ENCODE measurements around the gene PPP1R3F.
"Not testable (repeated sequence)": the region's sequence is repeated elsewhere in the genome, so short reads cannot be mapped to it uniquely, and the experiment has no call there.

The PPP1R3F gene

GRCh38 chrX:49276671-49277534, 7.3 kb downstream of the PPP1R3F start:
- no peak for DNase-seq

DNA sequence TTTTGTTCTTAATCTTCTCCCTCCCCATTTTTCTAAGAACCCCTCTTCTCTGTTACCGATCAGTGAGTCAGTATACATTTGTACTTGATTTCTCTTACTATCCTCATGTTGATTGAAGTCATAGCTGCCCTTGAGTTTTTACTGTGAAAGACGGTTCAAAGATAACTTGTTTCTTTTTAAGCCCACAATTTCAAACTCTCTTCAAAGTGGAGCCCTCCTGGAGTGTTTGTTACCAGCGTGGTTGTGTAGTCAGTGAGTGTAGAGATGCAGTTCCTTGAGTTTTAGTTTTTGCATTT, 7.9 kb downstream of the PPP1R3F start:
- no peak for DNase-seq

- no peak for DNase-seq
These were observed 8.5 kb downstream of the PPP1R3F start for GRCh38 chrX:49278081-49278480.

GRCh38 chrX:49282647-49283011, 13.0 kb downstream of the PPP1R3F start:
- no peak for DNase-seq

DNA sequence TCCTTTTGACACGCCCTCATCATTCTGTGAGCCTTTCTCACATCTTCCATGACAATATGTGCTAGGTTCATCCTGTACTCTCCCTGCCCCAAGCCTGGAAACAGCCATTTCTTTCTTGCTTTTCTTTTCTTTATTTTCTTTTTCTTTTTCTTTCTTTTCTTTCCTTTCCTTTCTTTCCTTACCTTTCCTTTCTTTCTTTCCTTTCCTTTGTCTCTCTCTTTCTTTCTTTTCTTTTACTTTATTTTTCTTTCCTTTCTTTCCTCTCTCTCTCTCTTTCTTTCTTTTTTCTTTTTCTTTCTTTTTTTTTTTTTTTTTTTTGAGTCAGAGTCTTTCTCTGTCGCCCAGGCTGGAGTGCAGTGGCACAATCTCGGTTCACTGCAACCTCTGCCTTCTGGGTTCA, 14.6 kb downstream of the PPP1R3F start:
- no peak for DNase-seq

DNA sequence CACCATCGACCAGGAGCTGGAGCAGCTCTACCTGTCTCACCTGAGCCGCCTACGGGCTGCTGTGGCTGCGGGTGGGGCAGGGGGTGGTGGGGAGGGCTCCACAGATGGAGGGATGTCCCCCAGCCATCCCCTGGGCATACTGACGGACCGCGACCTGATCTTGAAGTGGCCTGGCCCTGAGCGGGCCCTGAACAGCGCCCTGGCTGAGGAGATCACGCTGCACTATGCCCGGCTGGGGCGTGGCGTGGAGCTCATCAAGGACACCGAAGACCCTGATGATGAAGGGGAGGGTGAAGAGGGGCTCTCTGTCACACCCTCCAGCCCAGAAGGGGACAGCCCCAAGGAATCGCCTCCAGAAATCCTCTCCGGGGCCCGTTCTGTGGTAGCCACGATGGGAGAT, 16.5 kb downstream of the PPP1R3F start:
- no peak for DNase-seq

- DNase-seq = no peak
These were observed 17.0 kb downstream of the PPP1R3F start for GRCh38 chrX:49286581-49286980.

GRCh38 chrX:49287665-49288064, 18.1 kb downstream of the PPP1R3F start:
- no peak for DNase-seq

DNA sequence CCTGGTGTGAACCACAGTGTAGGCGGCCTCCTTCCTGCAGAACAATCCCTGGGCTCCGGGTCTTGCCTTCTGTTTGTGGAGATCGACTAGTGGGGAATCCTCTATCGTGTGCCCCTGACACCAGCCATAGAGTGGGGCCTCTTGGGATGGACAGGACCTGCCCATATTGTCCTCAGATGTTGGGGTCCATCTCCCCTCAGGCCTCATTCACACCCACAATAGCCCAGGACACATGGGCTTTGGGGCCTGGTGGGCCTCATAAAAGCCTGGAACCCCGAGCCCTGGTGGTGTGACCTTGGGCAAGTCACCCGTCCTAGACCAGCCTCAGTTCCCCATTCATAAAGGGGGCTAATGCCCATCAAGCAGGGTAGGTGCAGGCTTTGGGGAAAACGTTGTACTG, 20.6 kb downstream of the PPP1R3F start:
- DNase-seq = no peak

GRCh38 chrX:49291615-49292337, 22.2 kb downstream of the PPP1R3F start:
- DNase-seq = peak; percentile 65

DNA sequence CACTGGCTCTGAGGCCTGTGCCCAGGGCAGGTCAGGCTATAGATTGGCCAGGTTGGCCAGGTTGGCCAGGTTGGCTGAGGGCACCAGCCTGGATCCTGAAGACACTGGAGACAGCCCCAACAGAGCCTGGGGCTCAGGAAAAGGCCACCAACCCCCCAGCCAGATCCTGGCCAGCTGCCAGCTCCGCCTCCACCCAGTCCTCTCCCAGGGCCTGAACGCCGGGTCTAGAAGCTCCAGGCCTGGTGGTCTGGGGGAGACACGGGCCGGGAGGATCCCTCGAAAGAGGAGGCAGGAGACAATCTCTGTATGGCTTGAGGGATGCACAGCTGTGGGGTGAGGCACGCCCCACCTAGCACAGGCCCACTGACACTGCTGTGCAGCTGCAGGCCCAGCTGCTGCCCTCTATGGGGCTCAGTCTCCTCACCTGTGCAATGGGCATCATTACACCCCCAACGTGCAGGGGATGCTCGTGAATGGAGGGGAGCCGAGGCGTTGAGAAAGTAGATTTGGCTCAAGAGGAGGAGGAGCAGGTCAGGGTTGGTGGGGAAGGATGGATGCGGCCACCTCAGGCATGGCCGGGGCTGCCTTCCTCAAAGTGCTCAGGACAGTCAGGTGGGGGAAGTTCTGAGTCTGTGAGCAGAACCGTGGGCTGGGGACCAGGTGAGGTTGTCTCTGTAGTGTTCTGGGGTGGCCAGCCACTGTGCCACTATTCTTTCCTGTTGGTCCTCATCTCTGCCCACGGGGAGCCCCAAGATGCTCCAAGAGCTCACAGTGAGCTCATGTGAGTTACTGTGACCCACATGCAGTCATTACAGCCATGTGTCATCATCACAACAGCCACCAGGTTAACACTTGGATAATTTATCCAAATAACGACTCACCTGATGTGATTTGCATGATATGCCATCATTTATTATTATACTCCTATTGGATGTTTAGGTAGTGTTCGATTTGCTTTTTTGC, 23.1 kb downstream of the PPP1R3F start:
- no peak for DNase-seq

DNA sequence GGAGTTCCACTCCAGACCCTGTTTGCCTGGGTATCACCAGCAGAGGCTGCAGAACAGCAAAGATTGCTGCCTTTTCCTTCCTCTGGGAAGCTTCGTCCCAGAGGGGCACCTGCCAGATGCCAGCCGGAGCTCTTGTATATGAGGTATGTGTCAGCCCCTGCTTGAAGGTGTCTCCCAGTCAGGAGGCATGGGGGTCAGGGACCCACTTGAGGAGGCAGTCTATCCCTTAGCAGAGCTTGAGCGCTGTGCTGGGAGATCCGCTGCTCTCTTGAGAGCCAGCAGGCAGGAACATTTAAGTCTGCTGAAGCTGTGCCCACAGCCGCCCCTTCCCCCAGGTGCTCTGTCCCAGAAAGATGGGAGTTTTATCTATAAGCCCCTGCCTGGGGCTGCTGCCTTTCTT, 29.7 kb downstream of the PPP1R3F start:
- not testable (repeated sequence) for DNase-seq

DNA sequence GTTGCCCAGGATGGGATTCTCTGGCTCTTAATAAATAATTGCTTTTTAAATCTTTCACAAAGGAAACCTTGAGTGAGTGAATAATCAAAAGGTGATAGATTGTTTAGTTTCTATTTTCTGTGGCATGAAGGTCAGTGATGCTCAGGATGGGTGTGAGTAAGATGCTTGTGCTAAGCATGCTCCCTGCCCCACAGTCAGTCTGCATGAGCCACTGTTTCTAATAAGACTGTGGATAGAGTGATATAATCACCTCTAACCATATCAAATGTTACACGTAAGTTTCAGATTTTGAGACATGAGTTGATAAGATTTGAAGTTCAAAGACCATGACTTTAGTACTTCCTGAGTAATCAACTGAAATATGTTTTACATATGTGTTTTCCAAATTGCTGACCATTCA, 31.1 kb downstream of the PPP1R3F start:
- DNase-seq = no peak

- no peak for DNase-seq
These were observed 33.8 kb downstream of the PPP1R3F start, which contains the start of gene GAGE10 for GRCh38 chrX:49303346-49303745. TSS of gene GAGE10 (plus strand) at chrX:49303646. CDS start at chrX:49304860, 1,214 bp downstream.

DNA sequence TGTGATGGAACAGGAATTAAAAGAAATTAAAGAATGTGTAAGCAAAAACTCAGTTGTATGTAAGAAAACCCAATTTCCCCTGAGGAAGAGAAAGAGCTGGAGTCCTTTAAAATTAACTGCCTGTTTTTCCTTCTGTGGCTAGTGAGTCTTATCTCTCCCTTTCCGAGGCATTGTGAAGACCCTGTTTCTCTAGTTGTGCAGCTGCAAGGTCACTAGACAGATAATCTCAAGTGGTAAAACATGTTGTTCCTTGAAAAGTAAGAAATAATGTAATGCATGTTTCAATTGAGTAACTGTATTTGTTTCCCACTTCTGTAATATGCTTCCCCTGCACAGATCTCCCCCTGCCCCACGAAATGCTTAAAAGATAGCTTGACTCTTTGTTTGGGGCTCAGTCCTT, 38.2 kb downstream of the PPP1R3F start:
- DNase-seq = not testable (repeated sequence)

- DNase-seq = peak; percentile 78
These were observed 39.1 kb downstream of the PPP1R3F start for GRCh38 chrX:49308604-49309269.

- DNase-seq = peak; percentile 49
These were observed 39.9 kb downstream of the PPP1R3F start for GRCh38 chrX:49309401-49309981.

GRCh38 chrX:49310371-49310770, 40.8 kb downstream of the PPP1R3F start:
- DNase-seq = no peak

- peak; percentile 32 for DNase-seq
These were observed 42.6 kb downstream of the PPP1R3F start for GRCh38 chrX:49312176-49312575.

DNA sequence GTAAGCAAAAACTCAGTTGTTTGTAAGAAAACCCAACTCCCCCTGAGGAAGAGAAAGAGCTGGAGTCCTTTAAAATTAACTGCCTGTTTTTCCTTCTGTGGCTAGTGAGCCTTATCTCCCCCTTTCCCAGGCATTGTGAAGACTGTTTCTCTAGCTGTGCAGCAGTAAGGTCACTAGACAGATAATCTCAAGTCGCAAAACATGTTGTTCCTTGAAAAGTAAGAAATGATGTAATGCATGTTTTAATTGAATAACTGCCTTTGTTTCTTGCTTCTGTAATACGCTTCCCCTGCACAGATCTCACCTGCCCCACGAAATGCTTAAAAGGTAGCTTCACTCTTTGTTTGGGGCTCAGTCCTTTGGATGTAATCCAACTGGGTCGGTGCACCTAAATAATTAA, 46.5 kb downstream of the PPP1R3F start:
- DNase-seq = no peak

DNA sequence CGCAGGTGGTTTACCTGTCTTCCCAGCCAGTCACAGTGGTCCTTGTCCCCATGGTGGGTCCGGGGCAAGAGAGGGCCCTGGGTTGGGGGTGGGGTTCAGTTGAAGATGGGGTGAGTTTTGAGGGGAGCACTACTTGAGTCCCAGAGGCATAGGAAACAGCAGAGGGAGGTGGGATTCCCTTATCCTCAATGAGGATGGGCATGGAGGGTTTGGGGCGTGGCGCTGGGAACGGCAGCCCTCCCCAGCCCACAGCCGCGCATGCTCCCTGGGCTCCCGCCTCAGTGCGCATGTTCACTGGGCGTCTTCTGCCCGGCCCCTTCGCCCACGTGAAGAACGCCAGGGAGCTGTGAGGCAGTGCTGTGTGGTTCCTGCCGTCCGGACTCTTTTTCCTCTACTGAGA, 52.1 kb downstream of the PPP1R3F start, which contains the start of gene GAGE12J:
Gene GAGE12J (plus strand): TSS at position 301 of the 400 bp plus-strand sequence. CDS start 1,157 bp downstream, outside the sequence.
- DNase-seq = not testable (repeated sequence)

DNA sequence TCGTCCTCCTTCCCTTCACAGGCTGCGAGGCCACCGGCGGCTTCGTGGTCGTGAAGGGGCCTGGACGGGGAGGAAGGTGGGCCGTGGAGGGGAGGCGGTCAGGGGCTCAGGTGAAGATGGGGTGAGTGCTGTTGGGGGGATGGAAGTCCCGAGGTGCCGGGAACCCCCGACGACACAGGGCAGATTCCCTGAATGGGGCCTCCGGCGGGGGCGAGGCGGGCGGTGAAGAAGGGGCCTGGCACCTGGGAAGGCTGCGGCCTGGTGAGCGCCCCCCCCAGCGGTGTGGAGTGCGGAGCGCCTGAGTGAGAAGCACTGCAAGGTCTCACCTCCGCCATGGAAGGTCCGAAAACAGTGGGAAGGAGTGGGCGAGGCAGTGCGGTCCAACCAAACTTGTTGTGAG, 52.7 kb downstream of the PPP1R3F start:
- DNase-seq = not testable (repeated sequence)

Measured in suppressor macrophage treated with lipopolysaccharide for 4 hours (primary cell).